ENCODE data around the gene TPRG1. TPM values are rescaled to one million over a fixed set of nuclear protein-coding genes. Genes with fewer than 3 reads are reported as not detected.

Gene TPRG1
- total and polyA plus RNA-seq, 2 donors (not counting 1 experiment from before 2014, with no cell fraction given): 0.47 to 0.99 TPM

GRCh38 chr3:189320511-189320910, 148.7 kb downstream of the TPRG1 start:
- Histone ChIP-seq H3K36me3 (ENCODE audit: control insufficient read depth, insufficient read depth, low read length) (no peaks in the 10 kb centered on the region), H3K4me3 (replicated peaks in 1 of 4; ENCODE audit: control extremely low read depth in 1 of 4, insufficient read depth in 1 of 4, low read depth in 3 of 4, low read length in 4 of 4) (no peak overlapping the region), H3K4me2 (ENCODE audit: extremely low read depth, insufficient read depth, low read length) (no peak overlapping the region), H3K27me3 (ENCODE audit: control insufficient read depth, insufficient read depth, low read length) (no peaks in the 10 kb centered on the region), H3K27ac (ENCODE audit: insufficient read depth, low read length) (no peak overlapping the region), H2AFZ (ENCODE audit: low read length) (no peak overlapping the region), H3K9ac (ENCODE audit: insufficient read depth, low read length) (no peak overlapping the region), H3K4me1 (ENCODE audit: control insufficient read depth, extremely low read depth, insufficient read depth, low read length) (no peaks in the 10 kb centered on the region), H3K79me2 (ENCODE audit: control insufficient read depth, insufficient read depth, low read length) (no peaks in the 10 kb centered on the region), H3K9me3 (ENCODE audit: control insufficient read depth, insufficient read depth, low read depth, low read length) (no peaks in the 10 kb centered on the region), H4K20me1 (ENCODE audit: control insufficient read depth, extremely low read depth, insufficient read depth, low read length) (no peaks in the 10 kb centered on the region)
- DNase-seq (ENCODE audit: low read depth in 2 of 2): no peak
- TF ChIP-seq EZH2 (IDR thresholded peaks at IDR 0.05; ENCODE audit: low read length, missing control alignments) (no peak), CTCF (conservative IDR thresholded peaks at IDR 0.05 in 1 of 2, IDR thresholded peaks at IDR 0.05 in 1 of 2; ENCODE audit: low read depth in 1 of 2, low read length in 2 of 2) (no peak)

GRCh38 chr3:189322339-189322738, 150.6 kb downstream of the TPRG1 start:
- Histone ChIP-seq H3K4me2 (ENCODE audit: extremely low read depth, insufficient read depth, low read length) (no peak overlapping the region), H2AFZ (ENCODE audit: low read length) (no peak overlapping the region), H3K9ac (ENCODE audit: insufficient read depth, low read length) (no peak overlapping the region), H3K4me3 (replicated peaks in 1 of 4; ENCODE audit: control extremely low read depth in 1 of 4, insufficient read depth in 1 of 4, low read depth in 3 of 4, low read length in 4 of 4) (no peak overlapping the region), H3K27me3 (ENCODE audit: control insufficient read depth, insufficient read depth, low read length) (no peaks in the 10 kb centered on the region), H3K27ac (ENCODE audit: insufficient read depth, low read length) (no peak overlapping the region), H3K4me1 (ENCODE audit: control insufficient read depth, extremely low read depth, insufficient read depth, low read length) (no peaks in the 10 kb centered on the region), H3K79me2 (ENCODE audit: control insufficient read depth, insufficient read depth, low read length) (no peaks in the 10 kb centered on the region), H3K9me3 (ENCODE audit: control insufficient read depth, insufficient read depth, low read depth, low read length) (no peaks in the 10 kb centered on the region), H4K20me1 (ENCODE audit: control insufficient read depth, extremely low read depth, insufficient read depth, low read length) (no peaks in the 10 kb centered on the region), H3K36me3 (ENCODE audit: control insufficient read depth, insufficient read depth, low read length) (no peaks in the 10 kb centered on the region)
- TF ChIP-seq EZH2 (IDR thresholded peaks at IDR 0.05; ENCODE audit: low read length, missing control alignments) (no peak), CTCF (conservative IDR thresholded peaks at IDR 0.05 in 1 of 2, IDR thresholded peaks at IDR 0.05 in 1 of 2; ENCODE audit: low read depth in 1 of 2, low read length in 2 of 2) (no peak)
- DNase-seq (ENCODE audit: low read depth in 2 of 2): no peak

GRCh38 chr3:189324538-189325138, 152.9 kb downstream of the TPRG1 start:
- no peak overlapping the region for H3K4me3 ChIP-seq (replicated peaks in 1 of 4; ENCODE audit: control extremely low read depth in 1 of 4, insufficient read depth in 1 of 4, low read depth in 3 of 4, low read length in 4 of 4)
- no peaks in the 10 kb centered on the region for H3K79me2 ChIP-seq (ENCODE audit: control insufficient read depth, insufficient read depth, low read length)
- no peaks in the 10 kb centered on the region for H3K4me1 ChIP-seq (ENCODE audit: control insufficient read depth, extremely low read depth, insufficient read depth, low read length)
- no peaks in the 10 kb centered on the region for H3K36me3 ChIP-seq (ENCODE audit: control insufficient read depth, insufficient read depth, low read length)
- peak overlapping the region; percentile 23 for H3K4me2 ChIP-seq (ENCODE audit: extremely low read depth, insufficient read depth, low read length)
- TF ChIP-seq EZH2 (IDR thresholded peaks at IDR 0.05; ENCODE audit: low read length, missing control alignments): no peak
- no peak for TF ChIP-seq CTCF (conservative IDR thresholded peaks at IDR 0.05 in 1 of 2, IDR thresholded peaks at IDR 0.05 in 1 of 2; ENCODE audit: low read depth in 1 of 2, low read length in 2 of 2)
- no peaks in the 10 kb centered on the region for H4K20me1 ChIP-seq (ENCODE audit: control insufficient read depth, extremely low read depth, insufficient read depth, low read length)
- no peak overlapping the region for H3K27ac ChIP-seq (ENCODE audit: insufficient read depth, low read length)
- DNase-seq (ENCODE audit: low read depth in 2 of 2): peak; percentile 68 to 96
- no peak overlapping the region for H2AFZ ChIP-seq (ENCODE audit: low read length)
- H3K27me3 ChIP-seq (ENCODE audit: control insufficient read depth, insufficient read depth, low read length): no peaks in the 10 kb centered on the region
- no peak overlapping the region for H3K9ac ChIP-seq (ENCODE audit: insufficient read depth, low read length)
- no peaks in the 10 kb centered on the region for H3K9me3 ChIP-seq (ENCODE audit: control insufficient read depth, insufficient read depth, low read depth, low read length)

All from fibroblast of lung (primary cell).